Measurements from ENCODE around the gene CEP89.
"Not testable (repeated sequence)": the region's sequence is repeated elsewhere in the genome, so short reads cannot be mapped to it uniquely, and the experiment has no call there.

Gene CEP89

GRCh38 chr19:32979807-32980206 is 8.0 kb upstream of the CEP89 start:
- H3K9me3 ChIP-seq; H3K4me3 ChIP-seq; H3K27ac ChIP-seq; H3K36me3 ChIP-seq; H3K27me3 ChIP-seq; DNase-seq; intact Hi-C loops (cut with DNase I; ENCODE audit: low total_unique reads); H3K4me1 ChIP-seq: not testable (repeated sequence)

DNA sequence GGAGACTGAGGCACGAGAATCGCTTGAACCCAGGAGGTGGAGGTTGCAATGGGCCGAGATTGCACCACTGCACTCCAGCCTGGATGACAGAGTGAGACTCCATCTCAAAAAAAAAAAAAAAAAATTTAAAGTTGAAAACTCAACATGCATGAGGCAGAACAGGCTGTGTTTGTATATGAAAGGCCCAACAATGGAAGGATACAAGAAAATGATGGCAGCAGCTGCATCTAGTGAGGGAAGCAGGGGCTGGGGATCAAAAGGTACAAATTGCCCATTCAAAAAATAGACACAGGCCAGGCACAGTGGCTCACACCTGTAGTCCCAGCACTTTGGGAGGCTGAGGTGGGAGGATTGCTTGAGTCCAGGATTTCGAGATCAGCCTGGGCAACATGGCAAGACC is 6.1 kb upstream of the CEP89 start:
- intact Hi-C loops (cut with DNase I; ENCODE audit: low total_unique reads) = loop anchor here (2.0 kb wide), 1 partner anchor 109 kb away; no protein-coding TSS in a partner anchor
- not testable (repeated sequence) for H3K27ac ChIP-seq, DNase-seq, H3K27me3 ChIP-seq, H3K4me3 ChIP-seq, H3K9me3 ChIP-seq, H3K4me1 ChIP-seq, H3K36me3 ChIP-seq

GRCh38 chr19:32977280-32977679 is 5.5 kb upstream of the CEP89 start:
- Histone ChIP-seq H3K9me3 (no peaks in the 10 kb centered on the region), H3K36me3 (no peaks in the 10 kb centered on the region), H3K27ac (no peak overlapping the region), H3K27me3 (no peaks in the 10 kb centered on the region), H3K4me1 (no peaks in the 10 kb centered on the region), H3K4me3 (no peak overlapping the region)
- TF ChIP-seq CTCF (IDR thresholded peaks at IDR 0.05) = no peak
- no peak for DNase-seq
- intact Hi-C loops (cut with DNase I; ENCODE audit: low total_unique reads) = loop anchor here (2.0 kb wide), 1 partner anchor 110 kb away; no protein-coding TSS in a partner anchor

GRCh38 chr19:32976223-32976805 is 4.6 kb upstream of the CEP89 start:
- no peaks in the 10 kb centered on the region for H3K36me3 ChIP-seq
- H3K4me3 ChIP-seq = no peak overlapping the region
- peak in 1 of 2 donors; percentile 47 for DNase-seq
- H3K27me3 ChIP-seq = no peaks in the 10 kb centered on the region
- intact Hi-C loops (cut with DNase I; ENCODE audit: low total_unique reads) = loop anchor here (2.0 kb wide), 1 partner anchor 110 kb away; no protein-coding TSS in a partner anchor
- H3K4me1 ChIP-seq = peaks cover 0 to 2% (median under 1%) of the 10 kb centered on the region in 4 donors
- no peak overlapping the region for H3K27ac ChIP-seq
- no peaks in the 10 kb centered on the region for H3K9me3 ChIP-seq
- peak; percentile 13 to 37 for TF ChIP-seq CTCF (IDR thresholded peaks at IDR 0.05)

DNA sequence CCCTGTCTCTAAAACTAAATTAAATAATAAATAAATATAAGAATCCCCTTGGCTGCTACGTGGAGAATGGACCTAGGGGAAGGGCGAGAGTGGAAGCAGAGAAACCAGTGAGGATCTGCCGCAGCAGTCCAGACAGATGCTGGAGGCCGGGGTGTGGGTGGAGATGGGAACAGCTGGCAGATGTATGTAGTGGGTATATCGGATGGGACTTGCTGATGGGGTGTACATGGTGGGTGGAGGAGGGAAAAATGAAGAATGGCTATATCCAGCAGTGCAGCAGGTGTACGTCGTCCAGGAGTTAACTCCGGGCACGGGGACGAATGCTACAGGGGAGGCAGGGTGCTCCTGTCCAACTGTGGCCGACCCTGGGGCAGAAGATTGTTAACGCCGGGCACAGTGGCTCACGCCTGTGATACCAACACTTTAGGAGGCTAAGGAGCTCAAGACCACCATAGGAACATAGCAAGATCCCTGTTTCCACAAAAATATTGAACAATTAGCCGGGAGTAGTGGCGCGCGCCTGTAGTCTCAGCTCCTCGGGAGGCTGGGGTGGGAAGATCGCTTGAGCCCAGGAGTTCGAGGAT is 654 bp downstream of the CEP89 start:
- Histone ChIP-seq H3K9me3 (no peaks in the 10 kb centered on the region), H3K27me3 (no peaks in the 10 kb centered on the region), H3K4me1 (peaks cover 0 to 26% (median 14%) of the 10 kb centered on the region in 4 donors), H3K27ac (peak overlapping the region; percentile 70 to 78), H3K36me3 (peaks cover 0 to 18% (median 4%) of the 10 kb centered on the region in 3 donors), H3K4me3 (peak overlapping the region; percentile 91 to 96)
- TF ChIP-seq CTCF (IDR thresholded peaks at IDR 0.05) = no peak
- intact Hi-C loops (cut with DNase I; ENCODE audit: low total_unique reads) = no loop called here
- DNase-seq = no peak

DNA sequence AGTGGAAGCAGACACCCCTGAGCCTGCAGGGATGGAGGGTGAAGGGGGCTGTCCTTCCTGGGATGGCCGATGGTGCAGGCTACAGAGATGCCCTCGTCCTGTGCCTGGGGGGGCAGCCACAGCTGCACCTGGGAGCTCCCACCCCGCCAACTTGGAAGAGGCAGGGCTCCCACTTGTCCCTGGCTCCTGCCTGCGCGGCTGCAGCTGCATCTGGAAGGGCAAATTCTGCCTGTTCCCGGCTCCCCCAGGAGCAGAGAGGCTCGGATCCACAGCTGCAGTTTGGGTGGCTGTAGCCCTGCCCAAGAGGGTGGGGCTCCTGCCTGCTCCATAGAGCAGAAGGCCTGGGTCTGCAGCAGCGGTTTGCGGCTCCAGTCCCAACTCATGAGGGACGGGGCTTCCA is 2.2 kb downstream of the CEP89 start:
- Histone ChIP-seq H3K4me3 (no peak overlapping the region), H3K4me1 (peaks cover 0 to 26% (median 14%) of the 10 kb centered on the region in 4 donors), H3K27ac (no peak overlapping the region), H3K36me3 (peaks cover 13 to 34% (median 14%) of the 10 kb centered on the region in 3 donors), H3K9me3 (no peaks in the 10 kb centered on the region), H3K27me3 (no peaks in the 10 kb centered on the region)
- no peak for DNase-seq
- intact Hi-C loops (cut with DNase I; ENCODE audit: low total_unique reads) = no loop called here
- TF ChIP-seq CTCF (IDR thresholded peaks at IDR 0.05) = no peak

Measured in tibial artery (tissue), 4 donors.